CD4-positive, CD25-positive, alpha-beta regulatory T cell (primary cell): ENCODE results near the gene RBM3. TPM values are rescaled to one million over a fixed set of nuclear protein-coding genes. Genes with fewer than 3 reads are reported as not detected.
"Not testable (repeated sequence)": the region's sequence is repeated elsewhere in the genome, so short reads cannot be mapped to it uniquely, and the experiment has no call there.

ENCODE experiments used
- ATAC-seq, 2 donors: fragments of 150-1000 bp; cut with Tn5 transposase; one replicate each; pipeline ENCODE4 v1.10.0; 2021; ENCODE audit warnings: low read depth in 2 of 2, moderate number of reproducible peaks in 2 of 2, moderate library complexity in 1 of 2
- DNase-seq, 3 donors: peaks; one replicate each; pipeline versions ENCODE4 v3.0.0 to v3.0.0-alpha.2; 2012 to 2022; ENCODE audit warnings: mixed read lengths in 1 of 3
- H3K27ac ChIP-seq: one replicate; pipeline ENCODE4 v1.7.0; 2013; ENCODE audit warnings: mild to moderate bottlenecking, low read length; ENCODE audit not compliant: insufficient read depth, poor library complexity, severe bottlenecking
- H3K27me3 ChIP-seq: one replicate; pipeline ENCODE4 v1.7.0; 2013; ENCODE audit warnings: low read length; ENCODE audit not compliant: control insufficient read depth, insufficient read depth
- H3K36me3 ChIP-seq: one replicate; pipeline ENCODE4 v1.7.0; 2013; ENCODE audit warnings: mild to moderate bottlenecking, low read length, moderate library complexity; ENCODE audit not compliant: control insufficient read depth, insufficient read depth
- H3K4me1 ChIP-seq: 2 replicates; pipeline ENCODE4 v1.7.0; 2013; ENCODE audit warnings: mild to moderate bottlenecking, low read length; ENCODE audit not compliant: insufficient read depth, control insufficient read depth, poor library complexity, severe bottlenecking
- H3K4me3 ChIP-seq: one replicate; pipeline ENCODE4 v1.7.0; 2013; ENCODE audit warnings: low read depth, mild to moderate bottlenecking, low read length, moderate library complexity
- H3K9me3 ChIP-seq, 2 experiments: 1 replicate in 1 of 2; 2 replicates in 1 of 2; pipeline ENCODE4 v1.7.0; 2013; ENCODE audit warnings: low read length in 2 of 2, mild to moderate bottlenecking in 1 of 2, moderate library complexity in 1 of 2; ENCODE audit not compliant: control insufficient read depth in 2 of 2
- H3K27ac Mint-ChIP-seq, 3 donors: one replicate each; pipeline ENCODE4 v1.8.0; 2020 to 2022; ENCODE audit warnings: mild to moderate bottlenecking in 3 of 3, mixed read lengths in 3 of 3, moderate library complexity in 2 of 3
- H3K27me3 Mint-ChIP-seq: one replicate; pipeline ENCODE4 v1.8.0; 2022; ENCODE audit warnings: mild to moderate bottlenecking, mixed read lengths
- H3K36me3 Mint-ChIP-seq: one replicate; pipeline ENCODE4 v1.8.0; 2020; ENCODE audit warnings: mixed read lengths
- H3K4me1 Mint-ChIP-seq, 4 donors: one replicate each; pipeline ENCODE4 v1.8.0; 2020 to 2022; ENCODE audit warnings: mixed read lengths in 4 of 4, mild to moderate bottlenecking in 1 of 4
- H3K4me3 Mint-ChIP-seq, 4 donors: one replicate each; pipeline ENCODE4 v1.8.0; 2020 to 2022; ENCODE audit warnings: mild to moderate bottlenecking in 4 of 4, mixed read lengths in 4 of 4, moderate library complexity in 3 of 4
- H3K9me3 Mint-ChIP-seq, 7 donors: one replicate each; pipeline ENCODE4 v1.8.0; 2020 to 2022; ENCODE audit warnings: mixed read lengths in 7 of 7, mild to moderate bottlenecking in 3 of 7, moderate library complexity in 2 of 7
- polyA plus RNA-seq, 4 donors: library from polyadenylated mRNA; unstranded; fragments of 300-500 nt; fragmentation: Illumina TruSeq; gene quantifications; one replicate each; pipeline ENCODE4 v1.2.3, GENCODE V29; 2021
- total RNA-seq: library from RNA; stranded (reverse); gene quantifications from one replicate; pipeline ENCODE4 v1.2.3, GENCODE V29; 2022

RBM3 gene
- total RNA-seq (309 TPM), polyA plus RNA-seq (100 to 1,000 TPM; 192 to 258 (median 219) TPM)

- H3K36me3 Mint-ChIP-seq, result peaks cover 5% of the 10 kb centered on the region
- peaks cover 18% of the 10 kb centered on the region for H3K4me1 ChIP-seq
- peak within 1 kb of the TSS; percentile 98 to 99 (median 98) for H3K4me3 Mint-ChIP-seq
- no peaks in the 10 kb centered on the region for H3K9me3 Mint-ChIP-seq
- H3K27ac Mint-ChIP-seq, result peak within 1 kb of the TSS; percentile 98 to 100 (median 99)
- ATAC-seq (peak; percentile 96 to 97), DNase-seq (peak; percentile 89 to 97 (median 94))
- peaks cover 0 to 30% (median 7%) of the 10 kb centered on the region in 4 donors for H3K4me1 Mint-ChIP-seq
- H3K9me3 ChIP-seq, result no peaks in the 10 kb centered on the region
- H3K27me3 Mint-ChIP-seq, result no peaks in the 10 kb centered on the region
- peak within 1 kb of the TSS; percentile 99 for H3K27ac ChIP-seq
- peaks cover 32% of the 10 kb centered on the region for H3K36me3 ChIP-seq
- peak within 1 kb of the TSS; percentile 88 for H3K4me3 ChIP-seq
- H3K27me3 ChIP-seq, result no peaks in the 10 kb centered on the region
Observed at GRCh38 chrX:48574270-48575266, at the start of gene RBM3. Gene RBM3 (plus strand): TSS chrX:48574484. CDS start chrX:48575181, 697 bp downstream.

DNA sequence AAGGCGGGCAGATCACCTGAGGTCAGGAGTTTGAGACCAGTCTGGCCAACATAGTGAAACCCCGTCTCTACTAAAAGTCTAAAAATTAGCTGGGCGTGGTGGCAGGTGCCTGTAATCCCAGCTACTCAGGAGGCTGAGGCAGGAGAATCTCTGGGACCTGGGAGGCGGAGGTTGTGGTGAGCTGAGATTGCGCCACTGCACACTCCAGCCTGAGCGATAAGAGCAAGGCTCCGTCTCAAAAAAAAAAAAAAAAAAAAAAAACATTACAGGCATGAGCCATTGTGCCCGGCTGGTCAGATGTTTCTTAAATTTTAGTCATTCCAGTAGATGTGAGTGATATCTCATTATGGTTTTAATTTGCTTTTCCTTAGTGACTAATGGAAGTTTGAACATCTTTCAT lies 48.4 kb upstream of the RBM3 start:
- H3K27ac ChIP-seq, H3K4me1 ChIP-seq, H3K27me3 ChIP-seq, H3K27me3 Mint-ChIP-seq, H3K27ac Mint-ChIP-seq, ATAC-seq, H3K4me3 ChIP-seq, H3K9me3 Mint-ChIP-seq, DNase-seq, H3K9me3 ChIP-seq: not testable (repeated sequence)
- H3K36me3 Mint-ChIP-seq, result peaks cover 15% of the 10 kb centered on the region
- H3K4me1 Mint-ChIP-seq, result peaks cover 5 to 22% (median 13%) of the 10 kb centered on the region in 4 donors
- peak overlapping the region in 1 of 4 donors; percentile 22 for H3K4me3 Mint-ChIP-seq
- H3K36me3 ChIP-seq, result peaks cover 26% of the 10 kb centered on the region

- no peaks in the 10 kb centered on the region for H3K27me3 Mint-ChIP-seq
- H3K9me3 ChIP-seq, result no peaks in the 10 kb centered on the region
- peaks cover 22% of the 10 kb centered on the region for H3K36me3 ChIP-seq
- H3K36me3 Mint-ChIP-seq, result peaks cover 11% of the 10 kb centered on the region
- H3K4me3 Mint-ChIP-seq, result no peak overlapping the region
- no peaks in the 10 kb centered on the region for H3K4me1 ChIP-seq
- peaks cover 0 to 2% (median 0%) of the 10 kb centered on the region in 7 donors for H3K9me3 Mint-ChIP-seq
- H3K27me3 ChIP-seq, result no peaks in the 10 kb centered on the region
- ATAC-seq, result no peak
- no peak for DNase-seq
- peaks cover 5 to 11% (median 8%) of the 10 kb centered on the region in 4 donors for H3K4me1 Mint-ChIP-seq
- H3K4me3 ChIP-seq, result no peak overlapping the region
- no peak overlapping the region for H3K27ac Mint-ChIP-seq
- no peak overlapping the region for H3K27ac ChIP-seq
Observed at GRCh38 chrX:48530736-48531135, 43.5 kb upstream of the RBM3 start.

DNA sequence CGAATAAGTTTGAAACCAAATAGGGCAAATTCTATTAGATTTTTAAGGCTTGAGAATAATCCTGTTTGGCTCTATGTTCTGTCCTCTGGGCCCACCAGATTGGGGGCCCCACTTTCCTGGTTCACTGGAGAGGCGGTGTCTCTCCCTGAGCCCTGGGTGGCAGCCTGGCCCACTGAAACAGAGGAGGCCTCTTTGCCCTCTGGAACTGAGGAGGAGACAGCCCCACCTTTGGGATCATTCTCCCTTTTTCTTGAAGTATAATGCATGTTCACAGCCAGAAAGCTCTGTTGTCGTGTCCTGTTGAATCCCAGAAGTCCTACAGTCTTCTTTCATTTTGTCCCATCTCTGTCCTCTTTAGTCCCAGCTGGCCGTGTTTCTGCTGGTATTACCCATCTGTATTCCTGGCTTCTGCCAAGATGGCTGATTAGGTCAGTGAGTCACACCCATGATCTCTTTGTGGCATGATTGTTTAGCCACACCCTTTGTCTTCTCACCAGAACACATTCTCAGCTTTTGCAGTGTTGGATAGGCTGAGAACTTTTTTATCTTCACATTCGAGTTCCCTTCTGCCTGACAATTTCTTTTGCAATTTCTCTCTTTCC lies 42.8 kb upstream of the RBM3 start:
- no peaks in the 10 kb centered on the region for H3K9me3 ChIP-seq
- no peaks in the 10 kb centered on the region for H3K27me3 Mint-ChIP-seq
- H3K4me3 ChIP-seq, result no peak overlapping the region
- DNase-seq, result peak in 1 of 3 donors; percentile 43
- H3K27ac Mint-ChIP-seq, result peak overlapping the region in 1 of 3 donors; percentile 95
- H3K36me3 ChIP-seq, result peaks cover 21% of the 10 kb centered on the region
- H3K4me3 Mint-ChIP-seq, result no peak overlapping the region
- peaks cover 10% of the 10 kb centered on the region for H3K36me3 Mint-ChIP-seq
- H3K27ac ChIP-seq, result no peak overlapping the region
- ATAC-seq, result no peak
- H3K4me1 Mint-ChIP-seq, result peaks cover 4 to 9% (median 7%) of the 10 kb centered on the region in 4 donors
- no peaks in the 10 kb centered on the region for H3K4me1 ChIP-seq
- H3K27me3 ChIP-seq, result no peaks in the 10 kb centered on the region
- H3K9me3 Mint-ChIP-seq, result peaks cover 0 to 2% (median 0%) of the 10 kb centered on the region in 7 donors

GRCh38 chrX:48532161-48532560 lies 42.1 kb upstream of the RBM3 start:
- Mint-ChIP-seq H3K4me3 (no peak overlapping the region), H3K27me3 (no peaks in the 10 kb centered on the region), H3K27ac (peak overlapping the region in 1 of 3 donors; percentile 95), H3K9me3 (peaks cover 0 to 2% (median 0%) of the 10 kb centered on the region in 7 donors), H3K4me1 (peaks cover 0 to 6% (median 4%) of the 10 kb centered on the region in 4 donors), H3K36me3 (peaks cover 6% of the 10 kb centered on the region)
- H3K4me3 ChIP-seq, result no peak overlapping the region
- no peak for DNase-seq
- H3K27ac ChIP-seq, result no peak overlapping the region
- H3K36me3 ChIP-seq, result peaks cover 14% of the 10 kb centered on the region
- H3K4me1 ChIP-seq, result no peaks in the 10 kb centered on the region
- no peak for ATAC-seq
- no peaks in the 10 kb centered on the region for H3K9me3 ChIP-seq
- no peaks in the 10 kb centered on the region for H3K27me3 ChIP-seq

GRCh38 chrX:48533165-48533564 lies 41.1 kb upstream of the RBM3 start:
- DNase-seq, result no peak
- Mint-ChIP-seq H3K27ac (peak overlapping the region in 1 of 3 donors; percentile 27), H3K9me3 (peaks cover 0 to 2% (median 0%) of the 10 kb centered on the region in 7 donors), H3K27me3 (no peaks in the 10 kb centered on the region), H3K4me1 (peaks cover 0 to 6% (median 4%) of the 10 kb centered on the region in 4 donors), H3K4me3 (no peak overlapping the region), H3K36me3 (peaks cover 6% of the 10 kb centered on the region)
- Histone ChIP-seq H3K27me3 (no peaks in the 10 kb centered on the region), H3K4me3 (no peak overlapping the region), H3K27ac (no peak overlapping the region), H3K36me3 (peaks cover 6% of the 10 kb centered on the region), H3K9me3 (no peaks in the 10 kb centered on the region), H3K4me1 (no peaks in the 10 kb centered on the region)
- ATAC-seq, result no peak

- peak overlapping the region; percentile 69 to 97 (median 94) for H3K27ac Mint-ChIP-seq
- Histone ChIP-seq H3K4me3 (no peak overlapping the region), H3K4me1 (peaks cover 13% of the 10 kb centered on the region), H3K27ac (peak overlapping the region; percentile 93), H3K36me3 (peaks cover 3% of the 10 kb centered on the region), H3K9me3 (no peaks in the 10 kb centered on the region), H3K27me3 (no peaks in the 10 kb centered on the region)
- H3K9me3 Mint-ChIP-seq, result no peaks in the 10 kb centered on the region
- no peak for DNase-seq
- ATAC-seq, result no peak
- peak overlapping the region in 3 of 4 donors; percentile 70 to 93 (median 87) for H3K4me3 Mint-ChIP-seq
- peaks cover 4 to 21% (median 16%) of the 10 kb centered on the region in 4 donors for H3K4me1 Mint-ChIP-seq
- no peaks in the 10 kb centered on the region for H3K27me3 Mint-ChIP-seq
- no peaks in the 10 kb centered on the region for H3K36me3 Mint-ChIP-seq
Observed at GRCh38 chrX:48538641-48539344, 35.5 kb upstream of the RBM3 start.
